ENCODE measurements around the gene MRGPRE.

DNA sequence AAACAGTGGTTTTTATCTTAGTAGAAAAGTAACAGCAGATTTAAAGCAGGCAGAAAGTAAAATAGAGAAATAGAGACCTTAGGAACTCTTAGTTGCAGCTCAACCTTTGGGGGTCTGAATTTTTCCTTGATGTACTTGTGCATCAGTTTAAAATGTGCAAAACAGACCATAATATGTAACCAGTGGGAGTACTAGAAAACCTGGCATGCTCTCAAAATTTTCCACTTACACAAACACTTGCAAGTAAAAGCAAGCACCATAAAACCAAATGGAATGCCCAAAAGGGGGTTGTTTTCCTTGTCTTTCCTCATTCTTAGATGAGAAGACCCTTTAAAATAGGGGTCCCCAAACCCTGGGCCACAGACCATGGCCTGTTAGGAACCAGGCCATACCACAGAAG is 12.9 kb upstream of the MRGPRE start:
- TF ChIP-seq, protein P1, sequence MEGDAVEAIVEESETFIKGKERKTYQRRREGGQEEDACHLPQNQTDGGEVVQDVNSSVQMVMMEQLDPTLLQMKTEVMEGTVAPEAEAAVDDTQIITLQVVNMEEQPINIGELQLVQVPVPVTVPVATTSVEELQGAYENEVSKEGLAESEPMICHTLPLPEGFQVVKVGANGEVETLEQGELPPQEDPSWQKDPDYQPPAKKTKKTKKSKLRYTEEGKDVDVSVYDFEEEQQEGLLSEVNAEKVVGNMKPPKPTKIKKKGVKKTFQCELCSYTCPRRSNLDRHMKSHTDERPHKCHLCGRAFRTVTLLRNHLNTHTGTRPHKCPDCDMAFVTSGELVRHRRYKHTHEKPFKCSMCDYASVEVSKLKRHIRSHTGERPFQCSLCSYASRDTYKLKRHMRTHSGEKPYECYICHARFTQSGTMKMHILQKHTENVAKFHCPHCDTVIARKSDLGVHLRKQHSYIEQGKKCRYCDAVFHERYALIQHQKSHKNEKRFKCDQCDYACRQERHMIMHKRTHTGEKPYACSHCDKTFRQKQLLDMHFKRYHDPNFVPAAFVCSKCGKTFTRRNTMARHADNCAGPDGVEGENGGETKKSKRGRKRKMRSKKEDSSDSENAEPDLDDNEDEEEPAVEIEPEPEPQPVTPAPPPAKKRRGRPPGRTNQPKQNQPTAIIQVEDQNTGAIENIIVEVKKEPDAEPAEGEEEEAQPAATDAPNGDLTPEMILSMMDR (optimal IDR thresholded peaks at IDR 0.05 in 1 of 3, IDR thresholded peaks at IDR 0.05 in 1 of 3, conservative IDR thresholded peaks at IDR 0.05 in 1 of 3; ENCODE audit: extremely low read depth in 1 of 3, insufficient read depth in 2 of 3, low read length in 3 of 3) = no peak
- no peak for TF ChIP-seq EZH2 (IDR thresholded peaks at IDR 0.05; ENCODE audit: low read length)

Measured in keratinocyte (primary cell).